SU-DHL-6 (cell line): ENCODE results near the gene RINT1.

Experiments
- H2AFZ ChIP-seq: fragments of 200-600 bp; sonication (generic); 2 replicates; pipeline ENCODE4 v1.6.1; 2014; ENCODE audit warnings: low read depth, mild to moderate bottlenecking, moderate library complexity, mixed read lengths, antibody characterized with exemption, low read length; ENCODE audit not compliant: severe bottlenecking
- H3F3A ChIP-seq: fragments of 200-600 bp; shearing (Covaris generic); 2 replicates; pipeline ENCODE4 v1.6.0; 2016; ENCODE audit warnings: antibody characterized with exemption, mild to moderate bottlenecking; ENCODE audit not compliant: insufficient read depth
- H3K27ac ChIP-seq: fragments of 200-600 bp; sonication (generic); 2 replicates; pipeline ENCODE4 v1.5.1; 2016; ENCODE audit warnings: low read depth, mild to moderate bottlenecking, low read length, moderate library complexity, mixed read lengths
- H3K27me3 ChIP-seq: fragments of 200-600 bp; sonication (generic), shearing (Covaris generic); 2 replicates; pipeline ENCODE4 v1.6.0; 2014; ENCODE audit warnings: mild to moderate bottlenecking, low read length
- H3K36me3 ChIP-seq: fragments of 200-600 bp; sonication (generic); 2 replicates; pipeline ENCODE4 v1.6.1; 2014; ENCODE audit warnings: mild to moderate bottlenecking, low read length, mixed read lengths
- H3K4me2 ChIP-seq: fragments of 300-600, 200-600 bp; shearing (Covaris generic), sonication (generic); 2 replicates; pipeline ENCODE4 v1.6.0; 2014; ENCODE audit warnings: low read length, low read depth, mild to moderate bottlenecking; ENCODE audit not compliant: poor library complexity, severe bottlenecking
- H3K4me3 ChIP-seq: fragments of 200-600 bp; sonication (generic); 2 replicates; pipeline ENCODE4 v1.5.1; 2014; ENCODE audit warnings: antibody characterized with exemption, low read length, mild to moderate bottlenecking, mixed read lengths; ENCODE audit not compliant: insufficient read depth, poor library complexity, severe bottlenecking
- H3K79me2 ChIP-seq: fragments of 200-600 bp; sonication (generic); 2 replicates; pipeline ENCODE4 v1.6.1; 2014; ENCODE audit warnings: mild to moderate bottlenecking, low read length, moderate library complexity; ENCODE audit not compliant: insufficient read depth
- H3K9ac ChIP-seq: fragments of 200-600 bp; sonication (generic); 2 replicates; pipeline ENCODE4 v1.7.0; 2014; ENCODE audit warnings: mild to moderate bottlenecking, low read length
- H3K9me2 ChIP-seq: fragments of 200-600 bp; sonication (generic); replicated peaks from 2 replicates; pipeline ENCODE4 v1.6.1; 2014; ENCODE audit warnings: low read length; ENCODE audit not compliant: insufficient read depth
- H3K9me3 ChIP-seq: fragments of 200-600 bp; sonication (generic); 2 replicates; pipeline ENCODE4 v1.6.1; 2014; ENCODE audit warnings: low read length, mixed read lengths; ENCODE audit not compliant: insufficient read depth
- H4K20me1 ChIP-seq: fragments of 200-600 bp; sonication (generic); 2 replicates; pipeline ENCODE4 v1.6.1; 2014; ENCODE audit warnings: low read depth, mild to moderate bottlenecking, antibody characterized with exemption, low read length, moderate library complexity, mixed read lengths
- EZH2phosphoT487 ChIP-seq: fragments of 200-600 bp; sonication (generic), shearing (Covaris generic); conservative IDR thresholded peaks from 2 replicates; pipeline ENCODE4 v1.6.1; 2018; ENCODE audit warnings: mild to moderate bottlenecking, antibody characterized with exemption, low read length, moderate library complexity, mixed read lengths
- TF ChIP-seq, protein P1 (sequence below): fragments of 200-600 bp; sonication (generic); IDR thresholded peaks from one replicate; pipeline ENCODE4 v1.5.1; 2017; ENCODE audit warnings: antibody characterized with exemption, mild to moderate bottlenecking, low read length, moderate library complexity; ENCODE audit not compliant: insufficient read depth, poor library complexity, severe bottlenecking

Gene RINT1

DNA sequence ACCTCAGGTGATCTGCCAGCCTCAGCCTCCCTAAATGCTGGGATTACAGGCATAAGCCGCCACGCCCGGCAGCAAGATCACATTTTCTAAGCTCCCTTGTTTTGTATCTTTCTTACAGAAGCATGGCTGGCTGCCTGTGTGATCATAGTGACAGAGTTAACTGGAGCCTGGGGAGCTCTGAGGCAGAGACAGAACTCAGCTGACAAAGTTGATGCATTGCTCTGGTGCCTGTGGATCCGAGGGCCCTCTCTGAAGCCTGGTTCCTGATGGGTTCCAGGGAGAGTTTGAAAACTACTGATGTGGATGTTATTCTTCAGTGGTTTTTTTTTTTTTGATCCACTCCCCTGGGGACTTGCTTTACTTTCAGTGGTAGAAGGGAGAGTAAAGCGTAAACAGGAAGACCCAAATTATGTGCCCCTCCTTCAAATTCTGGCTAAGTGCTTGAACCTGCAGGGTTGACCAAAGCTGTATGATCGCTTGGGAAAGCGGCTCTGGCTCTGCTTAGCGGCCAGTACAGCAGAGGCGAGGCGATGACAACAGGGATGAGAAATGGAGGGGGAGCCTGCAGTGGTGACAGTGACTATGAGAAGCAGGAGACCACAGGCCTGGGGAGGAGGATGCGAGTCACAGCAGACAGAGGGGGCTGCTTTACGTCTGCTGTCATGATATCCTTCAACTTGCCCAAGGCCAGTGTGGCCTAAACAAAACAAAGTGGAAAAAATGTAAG, 56.1 kb downstream of the RINT1 start:
- no peak for TF ChIP-seq EZH2phosphoT487
- TF ChIP-seq, protein P1, sequence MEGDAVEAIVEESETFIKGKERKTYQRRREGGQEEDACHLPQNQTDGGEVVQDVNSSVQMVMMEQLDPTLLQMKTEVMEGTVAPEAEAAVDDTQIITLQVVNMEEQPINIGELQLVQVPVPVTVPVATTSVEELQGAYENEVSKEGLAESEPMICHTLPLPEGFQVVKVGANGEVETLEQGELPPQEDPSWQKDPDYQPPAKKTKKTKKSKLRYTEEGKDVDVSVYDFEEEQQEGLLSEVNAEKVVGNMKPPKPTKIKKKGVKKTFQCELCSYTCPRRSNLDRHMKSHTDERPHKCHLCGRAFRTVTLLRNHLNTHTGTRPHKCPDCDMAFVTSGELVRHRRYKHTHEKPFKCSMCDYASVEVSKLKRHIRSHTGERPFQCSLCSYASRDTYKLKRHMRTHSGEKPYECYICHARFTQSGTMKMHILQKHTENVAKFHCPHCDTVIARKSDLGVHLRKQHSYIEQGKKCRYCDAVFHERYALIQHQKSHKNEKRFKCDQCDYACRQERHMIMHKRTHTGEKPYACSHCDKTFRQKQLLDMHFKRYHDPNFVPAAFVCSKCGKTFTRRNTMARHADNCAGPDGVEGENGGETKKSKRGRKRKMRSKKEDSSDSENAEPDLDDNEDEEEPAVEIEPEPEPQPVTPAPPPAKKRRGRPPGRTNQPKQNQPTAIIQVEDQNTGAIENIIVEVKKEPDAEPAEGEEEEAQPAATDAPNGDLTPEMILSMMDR = no peak
- Histone ChIP-seq H4K20me1 (no peaks in the 10 kb centered on the region), H3K79me2 (no peaks in the 10 kb centered on the region), H3F3A (no peaks in the 10 kb centered on the region), H3K36me3 (no peaks in the 10 kb centered on the region), H3K4me2 (no peak overlapping the region), H3K9me2 (no peaks in the 10 kb centered on the region), H2AFZ (no peak overlapping the region), H3K27me3 (no peaks in the 10 kb centered on the region), H3K9me3 (no peaks in the 10 kb centered on the region), H3K9ac (no peak overlapping the region), H3K27ac (no peak overlapping the region), H3K4me3 (no peak overlapping the region)

DNA sequence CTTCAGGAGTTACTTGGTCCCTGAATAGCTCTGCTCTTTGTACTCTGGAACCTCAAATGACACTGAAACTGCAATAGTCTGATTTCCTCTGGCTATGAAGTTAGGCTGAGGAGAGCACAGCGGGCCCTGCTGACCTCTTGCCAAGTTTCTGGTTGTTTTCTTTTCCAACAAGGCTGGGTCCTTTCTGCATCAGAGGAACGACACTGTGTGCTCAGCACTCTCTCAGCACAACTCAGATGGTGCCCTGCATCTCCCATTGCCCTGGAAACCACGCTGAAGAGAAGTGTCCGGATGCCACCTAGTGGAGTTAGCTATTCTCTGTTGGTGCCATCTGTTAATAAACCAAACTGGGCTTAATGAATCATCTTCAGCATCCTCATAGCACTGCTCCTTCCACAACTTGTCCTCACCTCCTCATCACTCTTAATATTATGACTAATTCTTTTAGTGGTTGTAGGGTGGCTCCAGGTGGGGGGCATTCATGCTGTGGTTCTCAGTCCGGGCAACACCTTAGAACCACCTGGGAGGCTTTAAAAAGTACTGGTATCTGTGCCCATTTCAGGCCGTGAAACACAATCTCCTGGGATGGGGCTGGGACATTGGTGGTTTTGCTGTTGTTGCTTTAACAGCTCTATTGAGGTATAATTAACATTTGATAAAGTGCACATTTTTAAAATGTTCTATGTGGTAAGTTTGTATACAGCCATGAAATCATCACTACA, 57.5 kb downstream of the RINT1 start:
- Histone ChIP-seq H3K9me3 (no peaks in the 10 kb centered on the region), H3F3A (peaks cover 8% of the 10 kb centered on the region; the same call in 1 of the 2 replicates), H2AFZ (peak overlapping the region; percentile 22), H3K4me2 (no peak overlapping the region), H3K4me3 (no peak overlapping the region), H3K36me3 (no peaks in the 10 kb centered on the region), H4K20me1 (no peaks in the 10 kb centered on the region), H3K9ac (no peak overlapping the region), H3K9me2 (no peaks in the 10 kb centered on the region), H3K79me2 (no peaks in the 10 kb centered on the region), H3K27ac (no peak overlapping the region), H3K27me3 (no peaks in the 10 kb centered on the region)
- TF ChIP-seq EZH2phosphoT487 = no peak
- TF ChIP-seq, protein P1 = peak; percentile 75

DNA sequence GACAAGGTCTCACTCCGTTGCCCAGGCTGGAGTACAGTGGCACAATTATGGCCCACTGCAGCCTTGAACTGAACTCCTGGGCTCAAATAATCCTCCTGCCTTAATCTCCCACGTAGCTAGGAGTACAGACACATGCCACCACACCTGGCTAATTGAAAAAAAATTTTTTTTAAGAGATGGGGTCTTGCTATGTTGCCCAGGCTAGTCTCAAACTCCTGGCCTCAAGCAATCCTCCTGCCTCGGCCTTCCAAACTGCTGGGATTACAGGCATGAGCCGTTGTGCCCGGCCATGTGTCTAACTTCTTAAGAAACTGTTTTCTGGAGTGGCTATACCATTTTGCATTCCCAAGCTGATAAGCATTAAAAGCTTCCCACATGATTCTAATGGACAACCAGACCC, 58.8 kb downstream of the RINT1 start:
- H3K79me2 ChIP-seq = no peaks in the 10 kb centered on the region
- H3K36me3 ChIP-seq = no peaks in the 10 kb centered on the region
- H2AFZ ChIP-seq = no peak overlapping the region
- no peaks in the 10 kb centered on the region for H3K9me3 ChIP-seq
- peaks cover 8% of the 10 kb centered on the region; the same call in 1 of the 2 replicates for H3F3A ChIP-seq
- no peak overlapping the region for H3K4me2 ChIP-seq
- no peaks in the 10 kb centered on the region for H3K9me2 ChIP-seq
- H3K27ac ChIP-seq = no peak overlapping the region
- H3K4me3 ChIP-seq = no peak overlapping the region
- no peak for TF ChIP-seq EZH2phosphoT487
- TF ChIP-seq, protein P1 = no peak
- H3K27me3 ChIP-seq = no peaks in the 10 kb centered on the region
- H3K9ac ChIP-seq = no peak overlapping the region
- H4K20me1 ChIP-seq = no peaks in the 10 kb centered on the region
